NCI-H748 treated with DMSO at 0.1 percent for 48 hours (cell line): ENCODE measurements around the gene MYF6.

Source experiments
- DNase-seq: peaks from one replicate; lab custom pipeline; 2025; lab: John Stamatoyannopoulos, UW

The MYF6 gene

DNA sequence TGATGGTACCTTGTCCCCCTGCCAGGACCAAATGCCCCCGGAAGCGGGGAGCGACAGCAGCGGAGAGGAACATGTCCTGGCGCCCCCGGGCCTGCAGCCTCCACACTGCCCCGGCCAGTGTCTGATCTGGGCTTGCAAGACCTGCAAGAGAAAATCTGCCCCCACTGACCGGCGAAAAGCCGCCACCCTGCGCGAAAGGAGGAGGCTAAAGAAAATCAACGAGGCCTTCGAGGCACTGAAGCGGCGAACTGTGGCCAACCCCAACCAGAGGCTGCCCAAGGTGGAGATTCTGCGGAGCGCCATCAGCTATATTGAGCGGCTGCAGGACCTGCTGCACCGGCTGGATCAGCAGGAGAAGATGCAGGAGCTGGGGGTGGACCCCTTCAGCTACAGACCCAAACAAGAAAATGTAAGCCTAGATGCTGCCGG lies 410 bp downstream of the MYF6 start:
- no peak for DNase-seq

DNA sequence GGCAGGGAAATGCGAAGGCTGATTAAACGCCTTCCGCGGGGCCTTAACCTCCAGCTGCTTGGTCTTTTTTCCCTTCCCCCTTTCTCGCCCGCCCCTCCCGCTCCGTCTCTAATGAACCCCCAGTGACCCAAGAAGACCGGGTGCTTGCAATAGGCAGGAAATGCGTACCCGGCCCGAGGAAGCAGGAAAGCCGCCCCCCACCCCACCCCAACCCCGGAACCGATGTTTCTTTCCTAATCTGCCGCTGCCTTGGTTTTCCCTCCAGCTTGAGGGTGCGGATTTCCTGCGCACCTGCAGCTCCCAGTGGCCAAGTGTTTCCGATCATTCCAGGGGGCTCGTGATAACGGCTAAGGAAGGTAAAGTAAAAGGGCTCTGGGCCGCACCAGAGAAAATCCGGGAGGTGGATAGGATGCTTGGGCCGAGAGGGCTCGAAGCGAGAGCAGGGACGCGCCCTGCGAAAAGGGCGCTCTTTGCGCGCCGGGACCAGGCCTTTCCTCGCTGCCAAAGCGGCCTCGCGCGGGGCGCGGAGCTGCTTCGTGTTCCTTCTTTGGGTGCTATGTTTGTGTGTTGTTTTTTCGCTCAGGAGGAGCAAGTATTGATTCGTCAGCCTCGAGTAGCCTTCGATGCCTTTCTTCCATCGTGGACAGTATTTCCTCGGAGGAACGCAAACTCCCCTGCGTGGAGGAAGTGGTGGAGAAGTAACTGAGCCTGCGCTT lies 983 bp downstream of the MYF6 start:
- DNase-seq: no peak

DNA sequence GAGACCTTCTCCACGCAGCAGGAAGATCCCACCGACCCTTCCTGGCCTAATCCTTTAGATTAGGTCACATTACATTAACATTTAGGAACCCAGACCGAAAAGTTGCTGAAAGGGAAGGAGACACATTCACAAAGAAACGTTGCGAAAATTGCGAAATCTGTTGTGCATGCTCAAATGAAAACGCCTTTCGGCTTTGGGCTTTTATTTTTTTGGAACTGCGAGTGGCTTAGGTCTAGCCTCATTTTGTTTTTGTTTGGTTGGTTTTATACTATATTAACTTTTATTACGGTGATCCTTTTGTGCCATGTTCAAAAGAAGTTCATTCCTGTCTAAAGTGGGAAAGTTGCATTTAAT lies 1.5 kb downstream of the MYF6 start:
- DNase-seq: no peak

DNA sequence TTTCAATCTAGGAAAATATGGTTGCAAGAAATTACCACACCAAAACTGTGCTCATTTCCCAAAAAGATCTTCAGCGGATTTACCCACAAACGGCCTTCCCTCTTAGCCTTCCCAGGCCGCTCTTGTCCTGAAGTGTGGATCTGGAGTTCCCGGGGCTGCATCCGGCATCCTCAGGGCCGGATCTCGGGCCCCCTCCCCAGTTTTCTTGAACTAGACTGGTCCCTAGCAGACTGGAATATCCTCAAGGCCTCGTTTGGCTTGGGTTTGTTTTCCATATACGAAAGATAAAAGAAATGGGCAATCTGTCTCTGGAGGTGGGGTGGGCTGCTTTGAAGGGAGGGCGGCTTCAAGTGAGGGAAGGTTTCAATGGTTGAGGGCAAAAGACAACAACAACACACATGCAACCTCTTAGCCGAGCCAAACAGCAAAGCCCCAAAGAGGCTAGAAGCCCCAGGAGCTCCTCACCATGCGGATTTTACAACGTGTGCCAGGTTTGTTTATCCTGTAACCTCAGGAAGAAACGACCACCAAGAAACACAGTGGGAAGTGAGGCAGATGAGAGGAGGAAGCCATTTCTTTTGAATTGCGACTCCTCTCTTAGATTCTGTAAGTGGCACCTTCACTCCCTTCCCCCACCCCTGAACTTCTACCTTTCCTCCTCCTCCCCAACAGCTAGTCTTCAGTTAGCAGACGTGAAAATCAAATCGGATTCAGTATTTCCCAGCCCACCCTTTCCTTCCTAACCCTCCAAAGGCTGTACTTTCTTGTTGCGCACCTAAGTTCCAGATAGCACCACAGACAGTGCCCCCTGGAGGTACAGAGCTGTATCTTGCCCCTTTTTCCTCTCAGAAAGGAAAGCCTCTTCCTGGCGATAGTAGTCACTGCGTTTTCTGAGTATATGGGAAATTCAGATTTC lies 2.6 kb downstream of the MYF6 start:
- no peak for DNase-seq

DNA sequence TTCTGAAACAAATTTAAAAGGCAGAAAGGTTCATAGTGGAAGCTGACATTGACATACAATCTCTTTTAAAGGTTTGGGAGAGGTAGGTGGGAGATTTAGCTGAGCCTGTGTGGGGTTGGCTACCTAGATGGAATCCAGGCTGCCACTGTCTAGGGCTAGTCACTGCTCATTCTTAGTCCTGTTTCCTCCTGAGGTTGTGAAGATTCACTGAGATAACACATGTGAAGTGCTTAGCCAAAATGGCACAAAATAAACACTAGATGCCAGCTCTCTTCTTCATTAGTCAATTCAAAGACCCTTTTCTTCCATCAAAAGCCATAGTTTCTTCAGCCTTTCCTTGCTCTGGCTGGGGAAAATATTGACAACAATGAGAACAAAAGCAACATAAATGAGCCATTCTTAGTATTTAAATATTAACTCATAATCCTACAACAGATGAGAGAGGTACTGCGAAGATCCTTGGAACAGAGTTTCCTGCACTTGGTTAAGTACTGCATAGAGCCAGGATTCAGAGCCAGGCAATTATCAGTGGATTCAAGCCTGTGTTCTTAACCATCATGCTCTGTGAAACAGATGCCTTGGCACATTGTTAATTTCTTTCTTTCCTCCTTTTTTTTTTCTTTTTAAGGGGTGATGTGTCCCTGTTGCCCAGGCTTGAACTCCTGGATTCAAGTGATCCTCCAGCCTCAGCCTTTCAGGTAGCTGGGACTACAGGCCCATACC lies 3.5 kb downstream of the MYF6 start:
- no peak for DNase-seq

DNA sequence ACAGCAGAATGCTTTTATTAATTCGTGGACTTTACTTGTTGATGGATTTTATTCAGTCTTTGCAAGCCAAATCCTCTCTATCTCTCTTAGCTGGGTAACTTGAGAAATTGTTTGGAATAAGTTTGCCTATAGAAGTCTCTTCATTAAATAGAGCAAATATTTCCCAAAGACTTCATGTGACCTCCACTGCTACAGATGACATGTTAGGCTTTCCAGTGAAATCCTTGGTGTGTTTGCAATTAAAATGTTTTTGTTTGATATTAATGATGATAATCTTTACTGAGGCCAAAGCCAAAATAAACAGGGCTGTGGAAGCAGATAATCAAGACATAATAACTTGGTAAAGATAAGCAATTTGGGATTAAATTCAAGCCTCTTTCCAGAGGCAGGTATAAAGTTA lies 4.4 kb downstream of the MYF6 start:
- no peak for DNase-seq

DNA sequence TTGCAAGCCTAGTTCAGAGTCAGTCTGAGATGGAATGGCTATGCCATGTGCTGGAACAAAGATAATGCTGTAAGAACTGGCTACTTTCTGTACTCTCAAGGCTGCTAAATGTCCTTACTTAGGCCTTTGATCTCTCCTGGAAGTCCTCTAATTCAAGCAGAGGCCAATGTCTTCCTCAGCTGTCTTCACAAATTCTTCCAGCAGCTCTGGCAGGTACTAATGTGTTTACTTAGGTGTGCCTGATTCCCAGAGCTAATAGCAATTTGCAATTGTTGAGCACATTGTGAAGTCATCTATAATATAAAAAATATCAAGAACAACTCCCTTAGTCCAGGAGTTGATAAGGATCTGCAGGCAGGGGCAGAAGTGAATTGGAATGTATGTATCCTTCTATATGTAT lies 5.4 kb downstream of the MYF6 start:
- DNase-seq: no peak

DNA sequence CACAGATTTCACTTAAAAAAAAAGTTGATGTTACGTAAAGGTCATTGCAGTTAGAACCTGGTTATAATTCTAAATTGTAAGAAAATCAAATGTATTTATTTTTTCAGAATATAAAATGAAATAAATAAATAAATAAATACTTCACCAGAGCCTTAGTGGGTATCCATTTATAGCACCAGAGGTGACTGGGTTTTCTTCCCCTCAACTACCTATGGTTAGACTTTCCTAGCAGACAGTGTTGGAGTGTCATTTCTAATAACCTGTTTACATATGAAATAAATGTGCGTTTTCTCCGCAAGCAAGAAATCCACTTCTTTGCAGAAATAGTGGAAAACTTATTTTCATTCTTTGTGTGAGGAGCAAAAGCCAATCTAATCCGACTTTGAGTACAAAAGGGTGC lies 6.0 kb downstream of the MYF6 start:
- no peak for DNase-seq

DNA sequence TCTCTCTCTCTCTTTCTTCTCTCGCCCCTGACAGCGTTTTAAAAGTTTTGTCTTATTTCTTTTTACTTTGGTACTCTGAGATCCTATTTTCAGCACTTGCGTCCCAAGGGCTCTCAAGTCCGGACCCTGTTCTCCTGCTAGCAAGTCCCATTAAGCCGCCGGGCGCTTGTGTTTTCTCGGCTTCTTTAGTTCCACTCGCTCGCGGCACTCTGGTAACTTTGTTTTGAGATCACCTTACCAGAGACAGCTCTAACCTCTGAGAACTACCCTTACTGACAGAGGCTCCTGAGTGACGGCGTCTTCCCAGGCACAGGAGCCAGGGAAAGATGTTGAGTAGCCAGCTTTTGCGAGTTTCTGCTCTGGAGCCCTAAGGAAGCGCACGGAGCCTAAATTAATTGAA lies 6.6 kb downstream of the MYF6 start:
- no peak for DNase-seq

DNA sequence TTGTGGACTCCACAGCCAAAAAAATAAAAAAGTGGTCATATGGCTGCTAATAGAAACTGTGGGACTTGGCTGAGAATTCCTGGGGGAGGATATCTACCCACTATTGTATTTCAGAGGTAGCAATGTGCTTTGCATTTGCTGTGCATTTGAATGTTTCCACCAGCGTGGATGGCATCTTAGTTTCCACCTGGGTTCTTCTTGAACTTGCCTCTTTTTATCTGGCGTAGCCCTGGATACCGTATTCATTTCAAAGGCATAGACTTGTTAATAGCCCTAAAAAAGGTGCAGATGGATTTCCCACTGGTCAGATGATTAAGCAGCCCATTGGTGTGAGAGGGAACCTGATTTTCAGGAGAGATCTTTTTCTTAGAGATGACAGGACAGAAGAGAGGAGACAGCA lies 7.4 kb downstream of the MYF6 start:
- no peak for DNase-seq

DNA sequence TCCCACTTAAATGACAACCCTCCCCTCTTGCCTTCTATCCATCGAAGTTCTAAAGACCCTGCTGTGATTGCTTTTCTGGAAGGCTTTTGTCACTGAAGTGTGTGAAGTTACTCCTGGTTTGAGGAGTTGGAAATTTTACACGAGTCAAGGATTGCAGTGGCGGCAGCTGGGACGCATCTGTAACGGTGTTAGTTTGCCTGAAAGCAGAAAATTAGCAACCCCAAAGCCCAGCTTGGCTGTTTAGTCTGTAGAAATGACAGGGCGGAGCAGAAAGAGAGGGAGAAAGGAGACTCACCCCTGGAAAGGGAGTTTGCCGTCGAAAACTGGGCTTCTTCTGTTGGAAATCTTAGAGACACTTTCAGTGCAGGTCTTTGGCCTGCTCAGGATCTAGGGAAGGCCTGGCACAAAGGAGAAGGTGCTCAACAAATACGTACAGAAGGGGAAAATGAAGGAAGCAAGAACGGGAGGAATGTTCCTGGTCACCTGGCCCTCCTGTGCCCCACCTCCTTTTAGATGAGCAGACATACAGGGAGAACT lies 8.3 kb downstream of the MYF6 start:
- no peak for DNase-seq

DNA sequence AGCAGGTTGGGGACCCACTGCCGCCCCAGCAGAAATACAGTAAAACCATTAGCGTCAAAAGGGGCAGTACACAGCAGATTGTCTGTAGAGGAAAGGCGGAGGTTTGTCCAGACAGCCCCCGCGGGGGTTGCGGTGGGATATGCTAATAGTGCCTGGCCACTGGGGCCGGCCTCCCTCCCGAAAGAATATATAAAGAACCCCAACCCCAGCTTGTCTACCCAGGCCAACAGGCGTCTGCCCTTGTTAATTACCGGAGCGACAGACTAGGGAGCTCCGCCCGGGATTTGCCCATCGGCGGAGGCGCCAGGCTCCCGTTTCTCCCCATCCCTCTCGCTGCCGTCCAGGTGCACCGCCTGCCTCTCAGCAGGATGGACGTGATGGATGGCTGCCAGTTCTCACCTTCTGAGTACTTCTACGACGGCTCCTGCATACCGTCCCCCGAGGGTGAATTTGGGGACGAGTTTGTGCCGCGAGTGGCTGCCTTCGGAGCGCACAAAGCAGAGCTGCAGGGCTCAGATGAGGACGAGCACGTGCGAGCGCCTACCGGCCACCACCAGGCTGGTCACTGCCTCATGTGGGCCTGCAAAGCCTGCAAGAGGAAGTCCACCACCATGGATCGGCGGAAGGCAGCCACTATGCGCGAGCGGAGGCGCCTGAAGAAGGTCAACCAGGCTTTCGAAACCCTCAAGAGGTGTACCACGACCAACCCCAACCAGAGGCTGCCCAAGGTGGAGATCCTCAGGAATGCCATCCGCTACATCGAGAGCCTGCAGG lies 9.4 kb downstream of the MYF6 start, which contains the start of gene MYF5:
Gene MYF5, plus strand, starts transcription at position 217 of the 774 bp plus-strand sequence. Its CDS starts 152 bp downstream, at position 369.
- DNase-seq: no peak

DNA sequence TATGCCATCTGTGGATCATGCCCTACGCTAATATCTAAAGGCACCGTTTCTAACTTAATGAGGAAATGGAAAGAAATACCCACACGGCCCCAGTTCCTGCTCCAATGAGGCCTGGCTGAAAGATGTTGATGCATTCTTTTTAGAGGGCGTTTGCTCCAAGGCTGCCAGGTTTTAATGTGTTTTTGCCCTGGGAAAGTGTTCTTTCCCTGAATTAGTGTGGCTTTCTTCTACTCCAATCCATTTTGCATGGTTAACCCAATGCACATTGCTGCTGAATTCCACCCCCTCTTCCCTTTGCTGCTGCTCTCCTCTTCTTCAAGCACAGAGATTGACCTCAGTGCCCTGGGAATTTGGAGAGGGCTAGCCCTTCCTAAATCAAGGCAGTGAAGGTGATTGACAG lies 10.4 kb downstream of the MYF6 start:
- no peak for DNase-seq

DNA sequence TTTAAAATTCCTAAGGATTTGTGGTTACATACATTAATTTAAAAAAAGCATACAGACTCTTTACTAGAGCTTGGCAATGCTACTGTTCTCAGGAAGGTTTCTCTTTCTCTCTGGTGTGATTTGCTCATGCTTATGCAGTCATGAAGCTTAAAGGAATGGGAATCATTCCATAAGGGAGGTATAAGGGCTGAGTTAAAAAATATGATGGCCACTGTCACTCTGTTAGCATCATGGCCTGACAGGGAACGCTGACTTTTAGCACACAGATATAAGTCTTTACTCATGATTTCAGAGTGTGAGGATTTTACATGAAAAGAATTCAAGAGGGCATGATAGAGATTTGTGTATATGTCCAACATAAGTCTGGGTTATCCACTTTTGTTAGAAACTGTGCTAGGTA lies 13.1 kb downstream of the MYF6 start:
- DNase-seq: no peak

DNA sequence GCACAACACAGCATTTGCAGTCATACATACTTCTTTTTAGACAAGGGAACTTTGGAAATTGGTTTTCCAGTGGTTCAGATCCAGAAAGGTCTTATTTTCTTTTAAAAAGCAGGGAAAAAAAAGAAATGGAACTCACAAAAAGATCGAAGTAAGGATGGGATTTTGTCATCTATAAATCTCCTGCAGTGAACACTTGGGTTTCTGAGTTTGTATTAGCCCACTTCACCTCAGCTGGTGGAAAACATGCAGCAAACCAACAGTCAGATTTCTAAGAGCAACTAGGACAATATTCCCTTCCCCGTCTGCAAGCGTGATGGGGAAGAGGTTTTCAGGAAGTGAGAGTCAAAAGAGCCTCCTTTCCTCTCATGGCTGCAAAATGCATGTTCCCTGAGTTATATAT lies 13.9 kb downstream of the MYF6 start:
- no peak for DNase-seq

DNA sequence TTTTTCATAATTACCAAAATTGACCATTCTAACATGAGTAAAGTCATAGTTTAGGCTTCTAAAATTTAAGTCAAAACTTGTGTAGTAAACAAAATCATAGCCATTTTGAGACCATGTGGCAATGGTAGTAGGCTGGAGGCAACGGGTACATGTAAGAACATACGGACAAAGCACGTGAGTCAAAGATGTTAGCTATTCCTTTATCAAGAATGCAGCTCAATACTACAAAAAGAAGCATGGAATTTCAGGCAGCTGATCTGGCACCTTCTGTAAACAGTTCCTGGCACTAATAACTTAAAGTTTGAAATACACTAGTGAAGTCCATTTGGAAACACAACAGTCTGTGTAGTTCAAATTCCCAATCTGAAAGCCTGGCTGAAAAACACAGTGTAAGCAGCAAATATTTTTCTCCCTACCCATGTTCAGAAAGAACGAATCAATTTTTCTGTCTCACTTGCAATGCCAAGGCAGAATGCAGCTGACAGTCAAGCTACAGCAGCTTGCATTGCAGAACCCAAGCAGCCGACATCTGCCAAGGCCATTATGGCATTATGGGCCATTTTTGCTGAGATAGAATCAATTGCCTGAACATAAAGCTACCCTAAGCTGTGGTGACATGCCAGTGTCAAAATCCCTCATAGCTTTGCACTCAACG lies 38.5 kb downstream of the MYF6 start:
- no peak for DNase-seq

DNA sequence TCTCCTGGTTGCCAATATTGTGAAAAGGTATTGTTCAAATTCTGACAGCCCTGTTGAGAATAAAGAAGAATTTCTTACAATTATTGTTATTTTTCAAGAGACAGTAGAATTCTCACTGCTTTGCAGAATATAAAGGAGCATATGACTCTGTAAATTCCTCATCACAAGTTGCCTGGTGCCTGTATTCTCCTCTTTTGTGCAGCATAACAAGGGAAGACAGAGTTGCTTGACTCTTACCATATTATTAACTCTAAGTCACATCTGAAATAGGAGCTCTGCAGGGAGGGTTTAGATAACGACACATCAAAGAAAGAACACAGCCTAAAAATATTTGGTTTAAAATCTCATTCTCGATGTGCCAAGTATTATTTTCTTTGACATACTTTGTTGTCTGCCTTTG lies 40.4 kb downstream of the MYF6 start:
- no peak for DNase-seq

DNA sequence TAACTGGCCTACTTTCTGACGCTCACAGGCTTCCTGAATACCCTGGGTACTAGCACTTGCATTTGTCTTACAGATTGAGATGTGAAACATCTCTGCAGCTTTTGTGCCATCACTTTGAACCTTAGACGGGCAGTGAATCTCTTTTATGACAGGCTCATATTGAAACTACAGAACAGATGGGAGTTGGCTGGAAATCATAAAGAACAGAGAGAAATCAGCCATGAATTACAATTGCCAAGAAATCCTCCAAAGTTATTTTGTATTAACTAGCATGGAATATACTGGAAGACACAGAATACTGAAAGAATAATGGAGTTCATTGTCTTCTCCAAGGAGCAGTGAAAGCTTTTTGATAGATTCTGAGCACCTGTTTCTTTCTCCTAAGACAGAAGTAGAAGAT lies 42.0 kb downstream of the MYF6 start:
- DNase-seq: no peak

DNA sequence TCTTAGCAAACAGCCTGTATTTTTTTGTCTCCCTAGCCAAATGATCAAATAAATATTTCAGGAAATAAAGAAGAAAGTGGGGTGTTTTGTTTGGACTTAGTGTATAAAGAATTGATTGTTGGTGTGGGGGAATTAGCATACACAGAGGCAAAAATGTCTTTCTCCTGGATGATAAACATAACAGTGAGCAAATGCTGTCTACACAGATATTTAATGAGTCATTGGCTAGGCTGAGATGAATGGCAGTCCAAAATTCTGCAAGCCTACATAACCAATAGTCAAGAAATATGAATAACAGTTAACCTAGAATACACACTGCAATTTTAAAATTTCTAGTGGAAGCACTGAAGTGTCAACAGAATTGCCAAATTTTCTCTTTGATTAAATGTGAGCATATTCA lies 45.0 kb downstream of the MYF6 start:
- no peak for DNase-seq

DNA sequence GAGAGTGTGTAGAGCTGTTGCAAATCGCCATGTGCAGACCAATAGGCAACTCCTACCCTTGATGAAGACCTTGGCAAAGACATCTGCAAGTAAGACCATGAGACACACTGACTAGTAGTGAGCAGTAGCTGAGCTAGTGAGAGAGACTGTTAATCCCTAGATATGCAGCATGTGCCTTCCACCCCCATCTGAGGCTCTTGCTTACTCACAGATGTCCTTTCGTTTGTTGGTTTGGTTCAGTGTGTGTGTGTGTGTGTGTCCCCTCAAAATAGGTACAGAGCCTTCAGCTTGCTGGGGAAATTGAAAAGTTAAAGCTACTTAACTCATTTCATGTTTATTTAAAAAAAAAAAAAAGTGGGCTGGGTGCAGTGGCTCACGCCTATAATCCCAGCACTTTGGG lies 46.8 kb downstream of the MYF6 start:
- no peak for DNase-seq

DNA sequence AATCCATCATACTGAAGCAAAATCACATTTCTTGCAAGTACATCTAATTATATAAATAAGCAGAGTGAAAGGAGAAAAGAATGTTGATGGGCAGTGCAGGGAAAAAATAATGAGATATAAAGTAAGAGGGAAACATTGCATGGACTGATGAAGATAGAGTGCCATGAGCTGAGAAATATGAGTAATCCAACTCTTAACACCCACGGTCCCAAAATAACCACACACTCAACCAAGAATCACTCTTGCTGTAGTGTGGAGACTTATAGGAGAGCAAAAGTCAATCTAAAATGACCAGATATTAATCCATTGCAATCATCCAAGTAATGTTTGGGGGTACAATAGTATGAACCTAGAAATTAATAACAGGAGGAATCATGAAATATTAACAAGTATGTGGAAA lies 49.4 kb downstream of the MYF6 start:
- no peak for DNase-seq
